Right hindlimb (tissue), 1 donor: ENCODE results near the gene SAP30.

Experiments
- DNase-seq: peaks from one replicate; pipeline ENCODE4 v3.0.0-alpha.2; 2018

Gene SAP30

DNA sequence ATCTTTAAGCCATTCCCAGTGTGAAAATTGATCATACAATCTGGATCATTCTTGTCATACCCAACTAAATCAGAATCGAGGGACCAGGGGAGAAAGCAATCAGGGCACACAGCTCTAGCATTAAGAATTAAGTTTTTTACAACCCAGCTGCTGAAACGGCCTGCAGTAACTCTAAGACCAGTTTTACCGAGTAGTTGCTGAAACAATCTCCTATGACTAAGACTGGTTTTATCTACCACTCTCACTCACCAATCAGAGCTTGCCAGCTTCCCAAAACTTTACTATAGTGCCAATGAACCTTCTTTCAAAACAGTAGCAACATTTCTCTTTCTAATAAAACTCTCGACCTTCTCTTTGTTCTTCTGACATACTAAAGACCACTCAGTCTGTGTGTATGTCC, 2.8 kb upstream of the SAP30 start:
- DNase-seq: no peak

GRCh38 chr4:173370130-173370476, 651 bp upstream of the SAP30 start:
- peak; percentile 83 for DNase-seq

DNA sequence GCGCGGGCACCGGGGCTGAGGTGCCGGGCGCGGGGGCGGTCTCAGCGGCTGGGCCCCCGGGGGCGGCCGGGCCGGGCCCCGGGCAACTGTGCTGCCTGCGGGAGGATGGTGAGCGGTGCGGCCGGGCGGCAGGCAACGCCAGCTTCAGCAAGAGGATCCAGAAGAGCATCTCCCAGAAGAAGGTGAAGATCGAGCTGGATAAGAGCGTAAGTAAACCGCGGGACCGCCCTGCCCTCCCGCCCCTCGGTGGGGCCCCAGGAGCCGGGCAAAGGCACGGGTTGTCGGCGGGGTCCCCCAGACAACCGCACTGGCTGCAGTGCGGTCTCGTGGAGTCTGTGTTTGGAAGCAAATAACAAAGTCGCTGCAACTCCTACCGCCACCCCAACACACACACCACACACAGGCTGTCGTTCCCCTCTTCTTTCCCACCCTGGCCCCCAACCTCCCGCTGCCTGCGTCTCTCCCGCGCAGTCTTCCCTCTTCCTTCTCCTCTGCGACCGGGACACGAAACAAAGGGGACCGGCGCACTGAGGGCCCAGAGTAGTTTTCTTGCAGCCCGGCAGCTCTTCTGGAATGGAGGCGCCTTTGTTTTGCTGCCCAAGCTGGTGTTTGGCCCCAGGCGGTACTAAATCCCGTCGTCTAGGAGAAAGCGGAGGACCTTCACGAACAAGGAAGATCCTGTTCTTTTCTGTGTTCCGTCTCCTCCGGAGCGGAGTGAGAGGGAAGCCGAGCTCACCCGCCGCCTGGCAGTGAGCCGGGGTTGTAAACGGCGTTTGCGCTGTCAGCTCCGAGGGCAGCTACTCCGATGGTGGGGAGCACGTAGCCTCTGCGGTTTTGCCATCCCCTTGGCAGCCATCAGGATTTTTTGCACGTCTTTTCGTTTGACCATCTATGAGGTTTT, 788 bp downstream of the SAP30 start:
- DNase-seq: peak; percentile 87

GRCh38 chr4:173374588-173374987, 3.8 kb downstream of the SAP30 start:
- no peak for DNase-seq

- DNase-seq: no peak
These were observed 9.2 kb downstream of the SAP30 start for GRCh38 chr4:173379929-173380328.

GRCh38 chr4:173380987-173381386, 10.2 kb downstream of the SAP30 start:
- no peak for DNase-seq

- DNase-seq: no peak
These were observed 10.9 kb downstream of the SAP30 start for GRCh38 chr4:173381610-173382009.

DNA sequence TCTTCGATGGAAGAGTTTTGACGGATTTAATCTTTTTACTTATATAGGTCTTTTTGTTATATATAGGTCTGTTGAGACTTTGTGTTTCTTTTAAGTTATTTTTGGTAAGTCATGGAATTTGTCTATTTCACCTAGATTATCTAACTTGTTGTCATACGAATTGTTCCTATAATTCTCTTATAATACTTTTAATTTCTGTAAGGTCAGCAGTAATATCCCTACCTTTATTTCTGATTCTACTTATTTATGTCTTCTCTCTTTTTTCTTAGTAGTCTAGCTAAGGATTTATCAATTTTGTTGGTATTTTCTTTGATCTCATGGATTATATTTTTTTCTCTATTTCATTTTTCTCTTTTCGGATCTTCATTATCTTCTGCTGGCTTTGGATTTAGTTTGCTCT, 11.6 kb downstream of the SAP30 start:
- no peak for DNase-seq

GRCh38 chr4:173386751-173387150, 16.0 kb downstream of the SAP30 start:
- no peak for DNase-seq

- no peak for DNase-seq
These were observed 20.9 kb downstream of the SAP30 start for GRCh38 chr4:173391701-173392100.

- DNase-seq: no peak
These were observed 26.9 kb downstream of the SAP30 start for GRCh38 chr4:173397604-173398003.

GRCh38 chr4:173398220-173398619, 27.5 kb downstream of the SAP30 start:
- no peak for DNase-seq

GRCh38 chr4:173398779-173399415, 28.1 kb downstream of the SAP30 start, which contains the start of gene SCRG1:
TSS of gene SCRG1 (minus strand) at chr4:173399116. CDS start at chr4:173391414, 7,702 bp downstream.
- peak; percentile 86 for DNase-seq

DNA sequence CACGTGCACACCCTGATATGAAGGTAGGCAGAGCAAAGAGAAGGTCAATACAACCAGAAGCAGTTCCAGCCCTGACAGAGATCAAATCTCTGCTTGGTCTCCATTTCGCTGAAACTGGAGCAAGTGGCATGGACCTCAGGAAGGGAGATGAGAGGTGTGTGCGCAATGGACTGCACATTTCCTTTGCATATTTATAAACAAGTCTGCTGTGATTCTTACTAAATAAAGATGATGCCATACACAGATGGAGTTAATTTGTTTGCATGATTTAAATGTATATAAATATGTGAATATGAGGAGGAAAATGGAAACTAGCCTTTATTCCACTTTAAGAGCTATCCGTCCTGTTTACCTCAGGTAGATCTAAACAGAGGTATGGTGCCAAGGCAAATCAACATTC, 30.3 kb downstream of the SAP30 start:
- DNase-seq: no peak

DNA sequence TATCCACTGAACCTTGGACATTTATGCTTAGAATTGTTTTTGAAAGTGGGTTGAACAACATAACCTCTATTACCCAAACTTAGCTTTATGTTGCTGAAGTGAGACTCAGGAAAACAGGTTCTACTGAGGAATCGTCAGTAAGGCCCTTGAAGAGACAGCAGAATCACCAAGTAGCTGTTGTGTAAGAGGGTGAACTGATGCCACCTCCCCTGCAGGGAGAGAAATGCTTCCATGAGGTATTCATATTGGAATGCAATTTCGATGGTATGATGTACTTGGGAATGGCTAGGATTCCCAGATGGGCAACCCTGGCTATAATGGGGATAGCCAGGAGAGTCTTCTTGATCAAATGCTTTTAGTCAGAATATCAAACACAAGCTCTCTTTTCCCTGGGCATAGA, 32.3 kb downstream of the SAP30 start:
- no peak for DNase-seq

- DNase-seq: no peak
These were observed 33.6 kb downstream of the SAP30 start for GRCh38 chr4:173404296-173404865.

GRCh38 chr4:173405840-173406606, 35.3 kb downstream of the SAP30 start:
- DNase-seq: no peak

- DNase-seq: no peak
These were observed 39.3 kb downstream of the SAP30 start for GRCh38 chr4:173410079-173410478.

GRCh38 chr4:173411106-173411693, 40.4 kb downstream of the SAP30 start:
- no peak for DNase-seq

- DNase-seq: no peak
These were observed 42.3 kb downstream of the SAP30 start for GRCh38 chr4:173413036-173413435.

DNA sequence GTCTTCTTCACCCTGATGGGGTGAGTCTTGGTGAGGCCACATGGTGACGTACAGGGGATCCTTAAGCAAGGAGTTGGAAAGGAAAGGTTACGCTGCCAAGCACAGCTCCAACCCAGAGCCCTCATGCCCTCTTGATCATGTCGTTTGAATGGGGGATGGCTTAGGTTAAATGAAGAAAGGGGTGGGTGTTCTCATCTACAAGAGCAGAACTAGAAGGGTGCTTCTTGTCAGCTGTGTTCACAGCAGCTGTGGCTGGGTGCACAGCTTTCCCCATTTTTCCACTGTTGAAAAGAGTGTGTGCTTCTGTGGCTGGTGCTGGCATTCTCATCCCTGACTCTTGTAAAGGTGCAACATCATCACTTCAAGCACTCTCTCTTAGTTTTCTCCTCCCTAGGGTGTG, 43.7 kb downstream of the SAP30 start:
- DNase-seq: no peak

DNA sequence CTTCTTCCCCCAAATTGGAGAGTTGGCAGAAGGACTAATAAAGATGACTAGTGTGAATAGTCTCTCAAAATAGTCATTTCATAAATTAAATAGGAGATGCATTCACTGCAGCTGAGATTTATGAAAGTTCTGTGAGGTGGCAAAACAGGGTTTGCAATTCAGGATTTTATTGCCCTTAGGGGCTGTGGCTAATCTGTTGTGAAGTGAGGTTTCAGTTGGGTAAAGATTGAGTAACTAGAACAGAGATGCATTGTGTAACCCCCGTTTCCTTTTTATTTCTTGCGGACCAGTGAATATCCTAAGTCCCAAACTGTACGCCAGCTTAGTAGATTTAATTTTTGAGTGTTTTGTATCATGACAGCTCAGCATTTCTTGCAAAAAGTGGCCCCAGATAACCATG, 44.3 kb downstream of the SAP30 start:
- DNase-seq: no peak
